OCI-M1 (cell line): Measurements from ENCODE around the gene BMS1.
"Not testable (repeated sequence)": the region's sequence is repeated elsewhere in the genome, so short reads cannot be mapped to it uniquely, and the experiment has no call there.

Experiments used
- DNase-seq: peaks from one replicate; lab custom pipeline; 2025; lab: John Stamatoyannopoulos, UW

The BMS1 gene

GRCh38 chr10:42785759-42786158, 3.2 kb downstream of the BMS1 start:
- no peak for DNase-seq

GRCh38 chr10:42790835-42791234, 8.2 kb downstream of the BMS1 start:
- no peak for DNase-seq

GRCh38 chr10:42795701-42796100, 13.1 kb downstream of the BMS1 start:
- DNase-seq: no peak

GRCh38 chr10:42801135-42801534, 18.5 kb downstream of the BMS1 start:
- DNase-seq: no peak

- DNase-seq: no peak
These were observed 20.3 kb downstream of the BMS1 start for GRCh38 chr10:42802876-42803275.

GRCh38 chr10:42809676-42810075, 27.1 kb downstream of the BMS1 start:
- no peak for DNase-seq

GRCh38 chr10:42812028-42812427, 29.4 kb downstream of the BMS1 start:
- no peak for DNase-seq

- DNase-seq: not testable (repeated sequence)
These were observed 31.5 kb downstream of the BMS1 start for GRCh38 chr10:42813989-42814687.

GRCh38 chr10:42816334-42816733, 33.7 kb downstream of the BMS1 start:
- not testable (repeated sequence) for DNase-seq

GRCh38 chr10:42816912-42817311, 34.3 kb downstream of the BMS1 start:
- no peak for DNase-seq

- not testable (repeated sequence) for DNase-seq
These were observed 34.8 kb downstream of the BMS1 start for GRCh38 chr10:42817417-42817816.

- DNase-seq: not testable (repeated sequence)
These were observed 44.2 kb downstream of the BMS1 start for GRCh38 chr10:42826759-42827158.

GRCh38 chr10:42827201-42827600, 44.6 kb downstream of the BMS1 start:
- DNase-seq: no peak

GRCh38 chr10:42828391-42828790, 45.8 kb downstream of the BMS1 start:
- not testable (repeated sequence) for DNase-seq

GRCh38 chr10:42830237-42830636, 47.6 kb downstream of the BMS1 start:
- DNase-seq: no peak

- DNase-seq: no peak
These were observed 53.5 kb downstream of the BMS1 start for GRCh38 chr10:42836096-42836495.

- no peak for DNase-seq
These were observed 54.3 kb downstream of the BMS1 start for GRCh38 chr10:42836771-42837468.

GRCh38 chr10:42844810-42845209, 62.2 kb downstream of the BMS1 start:
- not testable (repeated sequence) for DNase-seq

- not testable (repeated sequence) for DNase-seq
These were observed 64.7 kb downstream of the BMS1 start for GRCh38 chr10:42847261-42847660.

- no peak for DNase-seq
These were observed 68.3 kb downstream of the BMS1 start for GRCh38 chr10:42850931-42851330.

- DNase-seq: no peak
These were observed 76.7 kb downstream of the BMS1 start for GRCh38 chr10:42859256-42859655.

GRCh38 chr10:42860016-42860415, 77.4 kb downstream of the BMS1 start:
- not testable (repeated sequence) for DNase-seq

GRCh38 chr10:42862801-42863200, 80.2 kb downstream of the BMS1 start:
- DNase-seq: peak; percentile 21

- DNase-seq: peak; percentile 44
These were observed 82.0 kb downstream of the BMS1 start for GRCh38 chr10:42864575-42864974.
